ENCODE results near the gene STC2.
"Not testable (repeated sequence)": the region's sequence is repeated elsewhere in the genome, so short reads cannot be mapped to it uniquely, and the experiment has no call there.

STC2 gene

GRCh38 chr5:173289372-173289771 lies 38.8 kb downstream of the STC2 start:
- no peak overlapping the region for H3K4me3 ChIP-seq
- no peaks in the 10 kb centered on the region for H3K9me3 ChIP-seq
- peaks cover 0 to 9% (median 4%) of the 10 kb centered on the region in 4 donors for H3K4me1 ChIP-seq
- peaks cover 0 to 56% of the 10 kb centered on the region in 2 donors for H3K27me3 ChIP-seq
- H3K36me3 ChIP-seq, result no peaks in the 10 kb centered on the region
- TF ChIP-seq CTCF (IDR thresholded peaks at IDR 0.05), result no peak
- intact Hi-C loops (cut with DNase I; ENCODE audit: low total_unique reads), result no loop called here
- H3K27ac ChIP-seq, result no peak overlapping the region
- no peak for DNase-seq

DNA sequence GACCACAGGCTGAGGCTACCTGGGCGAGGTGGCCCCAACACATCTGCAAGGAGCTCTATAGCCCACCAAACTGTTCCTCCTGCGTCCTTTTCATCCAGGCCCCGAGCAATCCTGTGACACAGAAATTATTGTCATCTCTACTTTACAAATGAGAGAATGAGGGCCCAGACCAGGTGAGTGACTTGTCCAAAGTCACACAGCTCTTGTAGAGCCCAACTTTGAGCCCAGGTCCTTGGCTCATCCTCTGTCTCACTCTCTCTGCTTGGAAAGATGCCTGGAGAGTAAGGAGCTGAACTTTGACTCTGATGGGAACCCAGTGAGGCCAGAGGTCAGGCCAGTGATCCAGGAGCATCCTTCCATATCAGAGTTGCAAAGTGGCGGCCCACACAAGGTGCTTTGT lies 39.6 kb downstream of the STC2 start:
- Histone ChIP-seq H3K4me1 (peaks cover 0 to 7% (median 5%) of the 10 kb centered on the region in 4 donors), H3K9me3 (no peaks in the 10 kb centered on the region), H3K27ac (no peak overlapping the region), H3K4me3 (no peak overlapping the region), H3K36me3 (no peaks in the 10 kb centered on the region), H3K27me3 (peaks cover 0 to 61% of the 10 kb centered on the region in 2 donors)
- intact Hi-C loops (cut with DNase I; ENCODE audit: low total_unique reads), result no loop called here
- TF ChIP-seq CTCF (IDR thresholded peaks at IDR 0.05), result no peak
- DNase-seq, result no peak

DNA sequence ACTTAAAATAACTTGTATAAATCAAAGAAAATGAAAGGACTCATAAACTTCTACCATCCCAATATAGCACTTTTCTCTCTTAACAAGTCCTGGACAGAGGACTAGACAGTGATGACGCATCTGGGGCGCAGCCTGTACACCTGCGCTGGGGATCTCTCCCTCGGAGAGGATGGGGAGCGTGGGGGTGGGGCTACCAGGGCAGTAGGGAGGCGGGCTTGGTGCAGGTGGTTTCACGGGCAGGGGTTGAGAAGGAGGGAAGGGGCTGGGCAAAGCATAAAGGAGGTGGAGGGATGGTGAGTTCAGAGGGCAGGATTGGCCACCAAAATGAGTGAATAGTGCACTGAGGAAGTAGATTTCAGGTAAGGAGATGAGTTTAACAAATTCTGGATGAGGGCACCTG lies 41.1 kb downstream of the STC2 start:
- intact Hi-C loops (cut with DNase I; ENCODE audit: low total_unique reads), result no loop called here
- H3K4me3 ChIP-seq, result no peak overlapping the region
- no peak for TF ChIP-seq CTCF (IDR thresholded peaks at IDR 0.05)
- H3K27me3 ChIP-seq, result peaks cover 0 to 64% of the 10 kb centered on the region in 2 donors
- no peaks in the 10 kb centered on the region for H3K9me3 ChIP-seq
- H3K27ac ChIP-seq, result no peak overlapping the region
- peaks cover 0 to 11% (median 9%) of the 10 kb centered on the region in 4 donors for H3K4me1 ChIP-seq
- DNase-seq, result no peak
- H3K36me3 ChIP-seq, result no peaks in the 10 kb centered on the region

DNA sequence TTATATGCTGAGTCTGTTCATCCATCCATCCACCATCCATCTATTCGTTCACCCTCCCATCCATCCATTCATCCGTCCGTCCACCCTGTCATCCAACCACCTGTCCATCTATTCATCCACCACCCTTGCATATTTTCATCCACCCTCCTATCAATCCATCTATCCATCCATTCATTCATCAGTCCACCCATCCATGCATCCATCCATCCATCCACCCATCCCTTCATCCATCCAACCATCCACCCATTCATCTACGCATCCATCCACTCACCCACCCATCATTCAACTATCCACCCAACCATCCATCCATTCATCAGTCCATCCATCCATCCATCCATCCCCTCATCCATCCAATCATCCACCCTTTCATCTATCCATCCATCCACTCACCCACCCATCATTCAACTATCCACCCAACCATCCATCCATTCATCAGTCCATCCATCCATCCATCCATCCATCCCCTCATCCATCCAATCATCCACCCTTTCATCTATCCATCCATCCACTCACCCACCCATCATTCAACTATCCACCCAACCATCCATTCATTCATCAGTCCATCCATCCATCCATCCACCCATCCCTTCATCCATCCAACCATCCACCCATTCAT lies 43.8 kb downstream of the STC2 start:
- H3K36me3 ChIP-seq, DNase-seq, H3K4me3 ChIP-seq, H3K9me3 ChIP-seq, H3K27ac ChIP-seq: not testable (repeated sequence)
- peaks cover 0 to 63% of the 10 kb centered on the region in 2 donors for H3K27me3 ChIP-seq
- H3K4me1 ChIP-seq, result peaks cover 0 to 11% (median 9%) of the 10 kb centered on the region in 4 donors
- intact Hi-C loops (cut with DNase I; ENCODE audit: low total_unique reads), result loop anchor here (5.0 kb wide), 1 partner anchor 302 kb away; the partner anchor contains the start of gene ATP6V0E1

- peaks cover 0 to 11% (median 9%) of the 10 kb centered on the region in 4 donors for H3K4me1 ChIP-seq
- TF ChIP-seq CTCF (IDR thresholded peaks at IDR 0.05), result peak; percentile 58 to 60
- H3K27ac ChIP-seq, result no peak overlapping the region
- H3K27me3 ChIP-seq, result peaks cover 0 to 55% of the 10 kb centered on the region in 2 donors
- no peaks in the 10 kb centered on the region for H3K9me3 ChIP-seq
- H3K4me3 ChIP-seq, result peak overlapping the region in 1 of 2 donors; percentile 35
- no peaks in the 10 kb centered on the region for H3K36me3 ChIP-seq
- intact Hi-C loops (cut with DNase I; ENCODE audit: low total_unique reads), result loop anchor here (5.0 kb wide), 1 partner anchor 301 kb away; the partner anchor contains the start of gene ATP6V0E1
- peak; percentile 49 to 70 for DNase-seq
Measured at GRCh38 chr5:173283318-173284288, 44.6 kb downstream of the STC2 start.
